SK-N-SH treated with all-trans-retinoic acid at 6 μM for 48 hours (cell line): ENCODE data around the gene SLC10A4.
"Not testable (repeated sequence)": the region's sequence is repeated elsewhere in the genome, so short reads cannot be mapped to it uniquely, and the experiment has no call there.

Experiments
- ATAC-seq: fragments of 200-7000 bp; cut with Tn5 transposase; 3 replicates; pipeline ENCODE4 v1.9.1; 2020; ENCODE audit warnings: mild to moderate bottlenecking, moderate library complexity
- ARNTL ChIP-seq: fragments of 450-650 bp; formaldehyde crosslinking; IDR thresholded peaks from 2 replicates; pipeline ENCODE4 v1.5.0; 2020; ENCODE audit warnings: low read depth, mild to moderate bottlenecking, moderate library complexity, borderline replicate concordance
- BACH2 ChIP-seq: fragments of 250-450 bp; sonication (Bioruptor Pico); IDR thresholded peaks from 2 replicates; pipeline ENCODE4 v1.9.0; 2021; ENCODE audit warnings: mild to moderate bottlenecking, borderline replicate concordance
- CSDC2 ChIP-seq: fragments of 250-450 bp; sonication (Bioruptor Pico); IDR thresholded peaks from 2 replicates; pipeline ENCODE4 v1.5.0; 2020; ENCODE audit warnings: mild to moderate bottlenecking, moderate library complexity
- CSRNP3 ChIP-seq: fragments of 250-450 bp; sonication (Bioruptor Pico); IDR thresholded peaks from 2 replicates; pipeline ENCODE4 v1.5.1; 2021; ENCODE audit warnings: mild to moderate bottlenecking, moderate library complexity
- GLIS3 ChIP-seq: fragments of 250-450 bp; sonication (Bioruptor Pico); IDR thresholded peaks from 2 replicates; pipeline ENCODE4 v1.5.0; 2020; ENCODE audit warnings: mild to moderate bottlenecking, moderate library complexity
- ISL1 ChIP-seq: fragments of 250-450 bp; sonication (Bioruptor Pico); IDR thresholded peaks from 2 replicates; pipeline ENCODE4 v2.1.2; 2022; ENCODE audit warnings: mild to moderate bottlenecking, moderate library complexity
- OSR1 ChIP-seq: fragments of 250-450 bp; sonication (Bioruptor Pico); IDR thresholded peaks from 2 replicates; pipeline ENCODE4 v1.8.0; 2022; ENCODE audit warnings: moderate library complexity, mild to moderate bottlenecking, inconsistent platforms
- PPARA ChIP-seq: fragments of 250-450 bp; sonication (Bioruptor Pico); IDR thresholded peaks from 2 replicates; pipeline ENCODE4 v1.5.0; 2020; ENCODE audit warnings: mild to moderate bottlenecking, borderline replicate concordance
- RARB ChIP-seq: fragments of 250-450 bp; sonication (Bioruptor Pico); IDR thresholded peaks from 2 replicates; pipeline ENCODE4 v1.8.0; 2021; ENCODE audit warnings: mild to moderate bottlenecking, moderate library complexity
- SNAI2 ChIP-seq: fragments of 250-450 bp; sonication (Bioruptor Pico); IDR thresholded peaks from 2 replicates; pipeline ENCODE4 v1.5.0; 2020; ENCODE audit warnings: mild to moderate bottlenecking, moderate library complexity
- TCF4 ChIP-seq: fragments of 250-450 bp; sonication (Bioruptor Pico); IDR thresholded peaks from 2 replicates; pipeline ENCODE4 v1.8.0; 2021; ENCODE audit warnings: mild to moderate bottlenecking, moderate library complexity, borderline replicate concordance
- TOX ChIP-seq: fragments of 250-450 bp; sonication (Bioruptor Pico); IDR thresholded peaks from 2 replicates; pipeline ENCODE4 v1.8.0; 2021; ENCODE audit warnings: mild to moderate bottlenecking, moderate library complexity, borderline replicate concordance
- TSHZ2 ChIP-seq: fragments of 250-450 bp; sonication (Bioruptor Pico); IDR thresholded peaks from 2 replicates; pipeline ENCODE4 v1.5.0; 2020; ENCODE audit warnings: mild to moderate bottlenecking, moderate library complexity
- ZC3H10 ChIP-seq: fragments of 250-450 bp; sonication (Bioruptor Pico); IDR thresholded peaks from 2 replicates; pipeline ENCODE4 v1.5.1; 2021; ENCODE audit warnings: mild to moderate bottlenecking, moderate library complexity
- ZFP3 ChIP-seq: fragments of 250-450 bp; sonication (Bioruptor Pico); IDR thresholded peaks from 2 replicates; pipeline ENCODE4 v1.5.0; 2020; ENCODE audit warnings: mild to moderate bottlenecking, moderate library complexity
- ZFP30 ChIP-seq: fragments of 450-650 bp; formaldehyde crosslinking; IDR thresholded peaks from 2 replicates; pipeline ENCODE4 v1.5.0; 2022; ENCODE audit warnings: mild to moderate bottlenecking, moderate library complexity
- ZNF565 ChIP-seq: fragments of 450-650 bp; formaldehyde crosslinking; conservative IDR thresholded peaks from 2 replicates; pipeline ENCODE4 v1.5.0; 2020; ENCODE audit warnings: low read depth, mild to moderate bottlenecking, moderate library complexity
- ZNF70 ChIP-seq: fragments of 450-650 bp; formaldehyde crosslinking; IDR thresholded peaks from 2 replicates; pipeline ENCODE4 v1.5.0; 2020; ENCODE audit warnings: mild to moderate bottlenecking, moderate library complexity
- ZNF8 ChIP-seq: fragments of 450-650 bp; formaldehyde crosslinking; IDR thresholded peaks from 2 replicates; pipeline ENCODE4 v1.5.0; 2020; ENCODE audit warnings: mild to moderate bottlenecking, moderate library complexity
- TF ChIP-seq, protein P1 (sequence below): fragments of 250-450 bp; sonication (Bioruptor Pico); IDR thresholded peaks from 2 replicates; pipeline ENCODE4 v1.8.0; 2020; ENCODE audit warnings: mild to moderate bottlenecking, moderate library complexity, borderline replicate concordance
- TF ChIP-seq, protein P2 (sequence below): fragments of 250-450 bp; sonication (Bioruptor Pico); IDR thresholded peaks from 2 replicates; pipeline ENCODE4 v1.5.1; 2020; ENCODE audit warnings: low read depth, mild to moderate bottlenecking, moderate library complexity

SLC10A4 gene

DNA sequence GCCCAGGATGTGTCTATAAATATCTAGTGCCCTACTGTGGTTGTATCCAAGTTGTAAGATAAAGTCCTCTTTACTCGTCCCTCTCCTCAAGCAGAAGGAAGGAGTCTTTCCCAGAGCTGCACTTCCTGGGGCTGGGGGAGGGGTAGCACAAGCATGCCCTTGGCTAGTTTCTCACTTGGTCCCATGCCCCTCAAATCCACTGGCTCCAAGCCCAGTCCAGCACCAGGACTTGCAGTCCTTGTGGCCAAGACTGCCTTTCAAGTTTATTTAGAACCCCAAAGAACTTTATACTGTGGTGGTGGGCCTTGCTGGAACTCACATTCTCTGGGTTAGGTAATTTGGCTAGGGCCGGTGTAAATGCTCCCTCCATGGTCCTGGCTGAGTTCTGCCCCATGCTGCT is 43.2 kb upstream of the SLC10A4 start:
- no peak for ATAC-seq
- TF ChIP-seq ZC3H10 (CRISPR knock-in tag), result no peak
- no peak for TF ChIP-seq BACH2
- TF ChIP-seq, protein P1, sequence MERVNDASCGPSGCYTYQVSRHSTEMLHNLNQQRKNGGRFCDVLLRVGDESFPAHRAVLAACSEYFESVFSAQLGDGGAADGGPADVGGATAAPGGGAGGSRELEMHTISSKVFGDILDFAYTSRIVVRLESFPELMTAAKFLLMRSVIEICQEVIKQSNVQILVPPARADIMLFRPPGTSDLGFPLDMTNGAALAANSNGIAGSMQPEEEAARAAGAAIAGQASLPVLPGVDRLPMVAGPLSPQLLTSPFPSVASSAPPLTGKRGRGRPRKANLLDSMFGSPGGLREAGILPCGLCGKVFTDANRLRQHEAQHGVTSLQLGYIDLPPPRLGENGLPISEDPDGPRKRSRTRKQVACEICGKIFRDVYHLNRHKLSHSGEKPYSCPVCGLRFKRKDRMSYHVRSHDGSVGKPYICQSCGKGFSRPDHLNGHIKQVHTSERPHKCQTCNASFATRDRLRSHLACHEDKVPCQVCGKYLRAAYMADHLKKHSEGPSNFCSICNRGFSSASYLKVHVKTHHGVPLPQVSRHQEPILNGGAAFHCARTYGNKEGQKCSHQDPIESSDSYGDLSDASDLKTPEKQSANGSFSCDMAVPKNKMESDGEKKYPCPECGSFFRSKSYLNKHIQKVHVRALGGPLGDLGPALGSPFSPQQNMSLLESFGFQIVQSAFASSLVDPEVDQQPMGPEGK, result no peak
- TF ChIP-seq RARB (CRISPR knock-in tag), result no peak
- no peak for TF ChIP-seq CSDC2 (CRISPR knock-in tag)
- no peak for TF ChIP-seq ARNTL (CRISPR knock-in tag)
- no peak for TF ChIP-seq ZNF8
- TF ChIP-seq ZNF565 (CRISPR knock-in tag), result no peak
- TF ChIP-seq, protein P2, sequence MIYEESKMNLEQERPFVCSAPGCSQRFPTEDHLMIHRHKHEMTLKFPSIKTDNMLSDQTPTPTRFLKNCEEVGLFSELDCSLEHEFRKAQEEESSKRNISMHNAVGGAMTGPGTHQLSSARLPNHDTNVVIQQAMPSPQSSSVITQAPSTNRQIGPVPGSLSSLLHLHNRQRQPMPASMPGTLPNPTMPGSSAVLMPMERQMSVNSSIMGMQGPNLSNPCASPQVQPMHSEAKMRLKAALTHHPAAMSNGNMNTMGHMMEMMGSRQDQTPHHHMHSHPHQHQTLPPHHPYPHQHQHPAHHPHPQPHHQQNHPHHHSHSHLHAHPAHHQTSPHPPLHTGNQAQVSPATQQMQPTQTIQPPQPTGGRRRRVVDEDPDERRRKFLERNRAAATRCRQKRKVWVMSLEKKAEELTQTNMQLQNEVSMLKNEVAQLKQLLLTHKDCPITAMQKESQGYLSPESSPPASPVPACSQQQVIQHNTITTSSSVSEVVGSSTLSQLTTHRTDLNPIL (CRISPR knock-in tag), result no peak
- no peak for TF ChIP-seq TOX
- no peak for TF ChIP-seq PPARA
- TF ChIP-seq TSHZ2 (CRISPR knock-in tag), result no peak
- no peak for TF ChIP-seq CSRNP3 (CRISPR knock-in tag)
- no peak for TF ChIP-seq ZFP3 (CRISPR knock-in tag)
- TF ChIP-seq OSR1, result no peak
- TF ChIP-seq GLIS3 (CRISPR knock-in tag), result no peak

DNA sequence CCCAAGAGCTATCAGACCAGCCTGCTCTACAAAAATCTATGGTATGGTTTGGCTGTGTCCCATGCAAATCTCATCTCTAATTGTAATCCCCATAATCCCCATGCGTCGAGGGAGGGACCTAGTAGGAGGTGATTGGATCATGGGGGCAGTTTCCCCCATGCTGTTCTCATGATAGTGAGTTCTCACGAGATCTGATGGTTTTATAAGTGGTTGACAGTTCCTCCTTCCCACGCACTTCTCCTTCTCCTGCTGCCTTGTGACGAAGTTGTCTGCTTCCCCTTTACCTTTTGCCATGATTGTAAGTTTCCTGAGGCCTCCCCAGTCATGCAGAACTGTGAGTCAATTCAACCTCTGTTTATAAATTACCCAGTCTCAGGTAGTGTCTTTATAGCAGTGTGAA is 42.2 kb upstream of the SLC10A4 start:
- not testable (repeated sequence) for ATAC-seq

GRCh38 chr4:48445704-48446103 is 37.4 kb upstream of the SLC10A4 start:
- no peak for ATAC-seq
- no peak for TF ChIP-seq OSR1

GRCh38 chr4:48446642-48447041 is 36.5 kb upstream of the SLC10A4 start:
- TF ChIP-seq RARB (CRISPR knock-in tag) (no peak), TCF4 (CRISPR knock-in tag) (no peak), SNAI2 (CRISPR knock-in tag) (no peak), ZFP30 (CRISPR knock-in tag) (no peak), TOX (no peak), CSDC2 (CRISPR knock-in tag) (no peak), TSHZ2 (CRISPR knock-in tag) (no peak), ARNTL (CRISPR knock-in tag) (no peak), ZNF565 (CRISPR knock-in tag) (no peak), OSR1 (no peak), ZNF8 (no peak), ZNF70 (CRISPR knock-in tag) (no peak), GLIS3 (CRISPR knock-in tag) (no peak), ISL1 (CRISPR knock-in tag) (no peak), BACH2 (no peak)
- TF ChIP-seq, protein P1, result no peak
- ATAC-seq, result no peak
